Islet precursor cell (in vitro differentiated cells): ENCODE measurements around the gene PTPRN2.

Experiments used
- DNase-seq: peaks from one replicate; pipeline ENCODE4 v3.0.0-alpha.2; 2018

Gene PTPRN2

GRCh38 chr7:157772486-157773130, 815.0 kb downstream of the PTPRN2 start:
- no peak for DNase-seq

DNA sequence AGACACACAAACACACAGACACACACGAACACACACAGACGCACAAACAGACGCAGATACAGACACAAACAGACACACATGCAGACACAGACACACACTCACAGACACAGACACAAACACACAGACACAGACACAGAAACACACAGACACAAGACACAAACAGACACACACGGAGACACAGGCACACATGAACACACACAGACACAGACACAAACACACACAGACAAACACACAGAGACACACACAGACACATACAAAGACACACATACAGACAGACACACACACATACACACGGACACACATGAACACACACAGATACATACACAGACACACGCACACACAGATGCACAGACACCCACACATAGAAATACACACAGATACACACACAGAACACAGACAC, 815.9 kb downstream of the PTPRN2 start:
- no peak for DNase-seq

DNA sequence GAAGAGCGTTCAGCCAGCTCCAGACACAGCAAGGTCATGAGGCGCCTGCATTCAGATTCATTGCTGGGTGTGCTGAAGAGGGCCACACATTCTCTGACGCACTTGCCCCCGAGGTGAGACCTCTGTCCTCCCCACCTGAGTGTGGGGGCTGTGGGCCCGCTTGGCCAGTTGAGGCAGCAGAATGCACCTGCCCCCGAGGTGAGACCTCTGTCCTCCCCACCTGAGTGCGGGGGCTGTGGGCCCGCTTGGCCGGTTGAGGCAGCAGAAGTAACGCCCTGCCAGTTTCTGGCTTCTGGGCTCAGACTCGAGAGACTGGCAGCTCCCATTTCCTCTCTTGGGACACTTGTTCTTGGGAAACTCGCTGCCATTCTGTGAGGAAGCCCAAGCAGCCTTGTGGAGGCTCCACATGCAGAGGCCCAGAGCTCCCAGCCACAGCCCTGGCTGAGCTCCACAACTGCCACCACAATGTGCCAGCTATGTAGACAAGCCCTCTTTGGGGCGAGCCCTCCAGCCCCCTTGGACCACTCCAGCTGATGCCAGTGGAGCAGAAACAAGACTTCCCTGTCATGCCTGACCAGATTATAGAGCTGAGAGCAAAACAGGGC, 816.8 kb downstream of the PTPRN2 start:
- DNase-seq, result no peak

- no peak for DNase-seq
Measured at GRCh38 chr7:157769526-157770215, 818.0 kb downstream of the PTPRN2 start.

- no peak for DNase-seq
Measured at GRCh38 chr7:157769086-157769485, 818.5 kb downstream of the PTPRN2 start.

GRCh38 chr7:157768198-157768597, 819.4 kb downstream of the PTPRN2 start:
- no peak for DNase-seq

DNA sequence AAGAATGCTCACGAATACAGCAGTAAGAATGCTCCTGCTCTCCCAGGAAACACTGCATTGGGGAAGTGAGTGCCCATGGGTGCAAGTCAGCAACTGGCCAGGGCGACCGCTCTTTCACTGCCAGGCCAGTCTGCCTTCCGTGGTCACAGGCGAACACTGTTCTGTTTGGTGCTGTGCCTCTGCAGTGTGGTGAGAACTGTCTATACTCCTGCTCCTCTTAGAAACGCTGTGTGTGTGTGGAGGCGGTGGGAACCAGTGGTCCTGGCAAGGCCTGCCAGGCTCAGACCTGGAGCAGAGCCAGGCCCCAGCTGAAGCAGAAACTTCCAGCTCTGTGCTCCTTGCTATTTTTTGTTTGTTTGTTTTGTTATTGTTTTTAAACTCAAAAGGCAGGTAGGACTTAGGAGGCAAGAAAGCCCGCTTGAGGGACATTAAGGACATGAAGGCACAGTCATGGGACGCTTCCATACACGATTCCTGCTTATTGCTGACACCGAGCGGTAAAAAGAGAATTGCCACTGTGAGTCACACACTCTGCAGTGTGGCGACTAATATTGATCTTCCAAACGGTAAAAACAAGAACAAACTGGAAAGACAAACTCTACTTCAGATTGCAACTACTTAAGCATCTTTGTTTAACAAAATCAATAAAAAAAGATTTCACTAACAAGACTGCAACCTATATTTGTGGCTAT, 820.0 kb downstream of the PTPRN2 start:
- DNase-seq, result no peak

DNA sequence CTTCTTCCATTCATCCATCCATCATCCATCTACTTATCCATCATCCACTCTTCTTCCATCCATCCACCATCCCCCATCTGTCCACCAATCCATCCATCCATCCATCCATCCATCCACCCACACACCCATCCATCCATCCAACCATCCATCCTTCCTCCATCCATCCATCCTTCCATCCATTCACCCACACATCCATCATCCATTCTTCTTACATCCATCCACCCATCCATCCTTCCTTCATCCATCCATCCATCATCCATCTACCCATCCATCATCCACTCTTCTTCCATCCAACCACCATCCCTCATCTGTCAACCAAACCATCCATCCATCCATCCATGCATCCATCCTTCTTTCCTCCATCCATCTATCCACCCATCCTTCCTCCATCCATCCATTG, 821.5 kb downstream of the PTPRN2 start:
- no peak for DNase-seq

DNA sequence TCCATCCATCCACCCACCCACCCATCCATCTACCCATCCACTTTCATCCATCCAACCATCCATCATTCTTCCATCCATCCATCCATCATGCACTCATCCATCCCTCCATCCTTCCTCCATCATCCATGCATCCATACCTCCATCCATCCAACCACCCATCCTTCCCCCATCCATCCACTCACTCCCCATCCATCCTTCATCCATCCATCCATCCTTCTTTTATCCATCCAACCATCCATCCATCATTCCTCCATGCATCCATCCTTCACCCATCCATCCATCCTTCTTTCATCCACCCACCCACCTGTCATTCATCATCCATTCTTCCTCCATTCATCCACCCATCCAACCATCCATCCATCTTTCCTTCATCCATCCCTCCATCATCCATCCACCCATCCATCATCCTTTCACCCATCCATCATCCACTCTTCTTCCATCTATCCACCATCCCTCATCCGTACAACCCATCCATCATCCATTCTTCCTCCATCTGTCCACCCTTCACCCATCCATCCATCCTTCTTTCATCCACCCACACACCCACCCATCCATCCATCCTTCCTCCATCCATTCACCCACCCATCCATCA, 822.6 kb downstream of the PTPRN2 start:
- no peak for DNase-seq

- no peak for DNase-seq
Measured at GRCh38 chr7:157764193-157764592, 823.4 kb downstream of the PTPRN2 start.

- DNase-seq, result no peak
Measured at GRCh38 chr7:157763279-157764000, 824.2 kb downstream of the PTPRN2 start.

DNA sequence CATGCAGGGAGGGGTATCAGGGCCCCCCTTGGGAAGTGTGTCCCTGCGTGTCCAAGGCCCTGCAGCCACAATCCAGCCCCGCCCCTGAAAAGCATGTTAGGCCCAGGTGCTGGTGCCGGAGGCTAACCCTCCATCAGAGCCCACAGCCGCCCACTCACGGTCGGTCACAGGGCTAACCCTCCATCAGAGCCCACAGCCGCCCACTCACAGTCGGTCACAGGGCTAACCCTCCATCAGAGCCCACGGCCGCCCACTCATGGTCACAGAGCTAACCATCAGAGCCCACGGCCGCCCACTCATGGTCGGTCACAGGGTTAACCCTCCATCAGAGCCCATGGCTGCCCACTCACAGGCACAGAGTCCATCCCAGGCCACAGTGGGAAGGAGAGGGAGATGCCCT, 824.8 kb downstream of the PTPRN2 start:
- no peak for DNase-seq

GRCh38 chr7:157760004-157760730, 827.5 kb downstream of the PTPRN2 start:
- DNase-seq, result no peak

DNA sequence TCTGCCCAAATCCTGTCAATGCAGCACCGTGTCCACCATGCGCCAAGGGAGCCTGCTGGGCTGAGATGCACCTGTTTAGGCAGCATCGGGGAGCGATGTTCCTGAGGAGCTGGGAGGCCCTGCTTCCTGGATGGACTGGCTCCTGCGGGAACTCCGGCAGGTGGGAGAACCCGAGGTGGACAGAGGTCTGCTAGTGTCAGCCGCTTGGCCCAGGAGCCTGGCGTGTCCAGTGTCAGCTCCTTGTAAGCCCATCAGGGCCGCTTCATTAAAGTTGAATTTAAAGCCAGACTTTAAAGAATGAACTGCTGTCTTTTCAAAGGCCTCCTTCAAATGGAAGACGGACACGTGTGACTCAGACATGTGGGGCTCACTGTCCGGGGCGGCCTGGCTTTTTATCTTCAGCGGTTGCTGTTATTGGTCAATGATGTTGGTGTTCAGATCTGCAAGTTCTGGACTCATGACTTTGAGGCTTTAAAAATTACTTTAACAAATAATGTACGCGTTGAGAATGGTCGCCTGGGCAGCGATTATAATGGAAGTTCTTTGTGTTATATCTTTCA, 828.3 kb downstream of the PTPRN2 start:
- no peak for DNase-seq

GRCh38 chr7:157758468-157759245, 829.0 kb downstream of the PTPRN2 start:
- DNase-seq, result no peak

GRCh38 chr7:157757776-157758467, 829.7 kb downstream of the PTPRN2 start:
- no peak for DNase-seq

GRCh38 chr7:157757211-157757610, 830.4 kb downstream of the PTPRN2 start:
- DNase-seq, result no peak

DNA sequence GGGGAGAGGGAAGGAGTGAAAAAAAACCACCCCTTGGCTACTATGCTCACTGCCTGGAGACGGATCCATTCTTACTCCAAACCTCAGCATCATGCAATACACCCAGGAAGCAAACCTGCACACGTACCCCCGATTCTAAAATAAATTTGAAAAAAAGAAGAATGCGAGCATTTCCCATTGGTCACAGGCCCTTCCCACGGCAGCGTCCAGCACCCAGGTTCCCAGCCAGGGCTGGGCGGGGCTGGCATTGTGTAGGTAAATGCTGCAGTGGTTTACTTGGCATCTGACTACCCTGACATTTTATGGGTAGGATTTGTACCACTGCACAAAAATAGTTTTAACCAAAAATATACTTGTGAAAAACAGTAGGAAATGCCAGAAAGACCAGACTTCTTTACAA, 831.9 kb downstream of the PTPRN2 start:
- DNase-seq, result no peak

GRCh38 chr7:157754416-157754790, 833.2 kb downstream of the PTPRN2 start:
- no peak for DNase-seq

DNA sequence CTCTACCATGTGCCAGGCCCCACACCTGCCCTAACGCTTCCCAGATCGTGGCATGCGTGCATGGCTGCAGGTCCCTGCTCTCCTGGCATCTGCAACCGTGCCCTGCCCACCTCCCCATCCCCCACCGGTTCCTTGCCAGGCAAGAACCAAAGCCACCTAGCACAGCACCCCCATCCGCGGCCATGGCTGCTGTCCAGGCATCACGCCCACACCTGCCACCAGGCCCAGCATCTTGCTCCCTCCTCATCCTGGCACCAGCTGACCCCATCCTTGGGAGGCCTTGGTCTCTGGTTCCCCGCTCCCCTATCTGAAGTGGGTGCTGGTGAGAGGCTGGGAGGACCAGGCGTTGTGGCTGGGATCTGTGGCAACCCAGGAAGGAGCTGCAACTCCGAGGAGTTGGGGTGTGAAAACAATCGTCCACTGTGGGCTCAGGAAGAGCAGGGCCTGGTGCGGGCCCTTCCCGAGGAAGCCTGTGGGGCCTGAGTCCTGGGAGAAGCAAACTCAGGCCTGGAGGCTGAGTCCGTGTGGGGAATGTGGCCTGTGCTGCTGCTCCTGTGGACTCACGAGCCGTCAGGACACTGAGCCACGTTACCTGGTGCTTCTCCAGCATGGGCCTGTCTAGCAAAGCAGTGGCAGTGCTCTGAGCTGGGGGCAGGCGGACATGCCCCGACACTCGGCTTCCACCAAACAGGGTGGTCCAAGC, 833.8 kb downstream of the PTPRN2 start:
- DNase-seq, result no peak
